GM12872 (cell line): Measurements from ENCODE around the gene HCN1.

Experiments used
- TF ChIP-seq, protein P1 (sequence below): IDR thresholded peaks from 3 replicates; pipeline ENCODE4 v1.5.1; 2011; ENCODE audit warnings: low read depth, mild to moderate bottlenecking, low read length, moderate library complexity; ENCODE audit not compliant: insufficient read depth

The HCN1 gene

DNA sequence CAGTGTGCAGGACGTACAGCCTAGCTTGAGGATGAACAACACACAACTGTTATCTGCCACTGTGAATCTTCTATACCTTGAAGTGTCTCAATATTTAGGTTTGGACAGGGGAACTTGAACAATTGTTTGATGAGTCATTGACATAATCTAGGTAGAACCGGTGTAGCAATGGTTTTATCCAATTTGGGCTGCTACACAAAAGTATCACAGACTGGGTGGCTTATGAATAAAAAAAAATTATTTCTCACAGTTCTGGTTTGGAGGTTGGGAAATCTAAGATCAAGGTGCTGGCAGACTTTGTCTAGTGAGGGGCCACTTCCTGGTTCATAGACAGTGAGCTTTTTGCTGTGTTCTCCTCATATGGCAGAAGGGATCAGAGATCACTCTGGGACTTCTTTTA, 359.7 kb downstream of the HCN1 start:
- TF ChIP-seq, protein P1, sequence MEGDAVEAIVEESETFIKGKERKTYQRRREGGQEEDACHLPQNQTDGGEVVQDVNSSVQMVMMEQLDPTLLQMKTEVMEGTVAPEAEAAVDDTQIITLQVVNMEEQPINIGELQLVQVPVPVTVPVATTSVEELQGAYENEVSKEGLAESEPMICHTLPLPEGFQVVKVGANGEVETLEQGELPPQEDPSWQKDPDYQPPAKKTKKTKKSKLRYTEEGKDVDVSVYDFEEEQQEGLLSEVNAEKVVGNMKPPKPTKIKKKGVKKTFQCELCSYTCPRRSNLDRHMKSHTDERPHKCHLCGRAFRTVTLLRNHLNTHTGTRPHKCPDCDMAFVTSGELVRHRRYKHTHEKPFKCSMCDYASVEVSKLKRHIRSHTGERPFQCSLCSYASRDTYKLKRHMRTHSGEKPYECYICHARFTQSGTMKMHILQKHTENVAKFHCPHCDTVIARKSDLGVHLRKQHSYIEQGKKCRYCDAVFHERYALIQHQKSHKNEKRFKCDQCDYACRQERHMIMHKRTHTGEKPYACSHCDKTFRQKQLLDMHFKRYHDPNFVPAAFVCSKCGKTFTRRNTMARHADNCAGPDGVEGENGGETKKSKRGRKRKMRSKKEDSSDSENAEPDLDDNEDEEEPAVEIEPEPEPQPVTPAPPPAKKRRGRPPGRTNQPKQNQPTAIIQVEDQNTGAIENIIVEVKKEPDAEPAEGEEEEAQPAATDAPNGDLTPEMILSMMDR, result no peak

DNA sequence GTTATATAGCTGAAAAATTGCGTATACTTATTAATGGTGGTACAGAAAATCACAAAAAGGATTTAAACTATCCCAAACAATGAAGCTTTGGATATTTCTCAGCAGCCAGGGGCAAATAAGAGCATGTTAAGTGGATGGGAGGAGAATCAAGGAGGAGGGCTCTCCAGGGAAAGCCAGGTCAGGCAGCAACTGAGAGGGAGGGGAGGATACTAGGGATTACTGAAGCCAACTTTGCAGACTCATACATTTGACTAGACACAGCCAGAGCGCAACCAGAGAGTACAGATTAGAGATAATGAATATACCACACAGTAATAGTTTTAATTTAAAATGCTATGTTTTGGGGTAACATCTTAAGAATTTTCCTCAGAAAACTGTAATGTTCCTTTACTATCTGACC, 360.2 kb downstream of the HCN1 start:
- TF ChIP-seq, protein P1, result no peak

DNA sequence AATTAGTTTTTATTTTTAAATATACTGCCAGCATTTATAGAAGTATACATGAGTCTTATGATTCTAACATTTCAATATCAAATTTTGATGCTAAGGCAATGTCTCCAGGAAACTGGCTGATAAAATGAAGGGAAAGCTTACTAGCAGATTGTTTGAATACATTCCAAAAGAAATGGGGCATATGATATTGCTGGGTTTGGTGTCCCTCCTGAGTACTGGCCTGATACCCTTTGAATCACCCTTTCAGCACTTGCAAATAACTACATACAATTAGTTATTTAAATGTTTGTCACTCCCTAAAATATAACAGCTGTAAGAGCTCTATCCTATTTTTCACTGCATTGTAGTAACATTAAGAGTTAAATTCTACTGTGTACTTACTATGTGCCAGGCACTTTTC, 360.8 kb downstream of the HCN1 start:
- TF ChIP-seq, protein P1, result no peak

DNA sequence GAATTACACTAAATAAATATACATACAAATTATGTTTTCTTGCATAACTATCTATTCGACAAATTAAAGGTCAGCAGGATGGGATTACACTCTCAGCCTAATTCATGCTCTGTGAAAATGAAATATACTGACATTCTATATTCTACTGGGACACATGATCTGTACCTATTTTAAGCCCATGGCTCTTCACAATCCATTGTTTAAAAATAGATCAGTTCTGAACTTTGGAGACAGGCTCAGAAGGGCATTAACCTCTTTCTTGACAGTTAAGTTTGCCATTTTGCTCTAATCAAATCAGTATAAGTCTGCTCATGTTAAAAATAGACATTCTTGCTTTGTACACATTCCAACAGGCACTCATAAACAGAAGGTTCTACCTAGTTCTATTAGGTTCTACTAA, 361.2 kb downstream of the HCN1 start:
- TF ChIP-seq, protein P1, result no peak

DNA sequence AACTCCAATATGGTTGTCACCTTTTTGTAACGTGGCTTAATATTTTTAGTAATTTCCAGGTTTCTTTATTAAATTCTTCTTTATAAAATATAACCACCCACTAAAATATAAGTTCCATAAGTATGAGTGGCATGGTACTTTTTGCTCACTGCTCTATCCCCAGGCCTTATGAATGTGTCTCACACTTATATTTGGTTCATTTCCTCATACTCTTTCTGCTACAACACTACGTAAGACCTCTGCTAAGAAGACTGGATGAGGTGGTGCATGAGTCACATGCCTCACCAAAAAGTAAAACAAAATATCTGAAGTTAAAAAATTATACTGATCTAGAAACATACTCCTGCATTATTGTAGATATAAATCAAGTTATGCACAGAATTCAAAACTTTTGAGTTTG, 400.9 kb downstream of the HCN1 start:
- TF ChIP-seq, protein P1, result no peak

DNA sequence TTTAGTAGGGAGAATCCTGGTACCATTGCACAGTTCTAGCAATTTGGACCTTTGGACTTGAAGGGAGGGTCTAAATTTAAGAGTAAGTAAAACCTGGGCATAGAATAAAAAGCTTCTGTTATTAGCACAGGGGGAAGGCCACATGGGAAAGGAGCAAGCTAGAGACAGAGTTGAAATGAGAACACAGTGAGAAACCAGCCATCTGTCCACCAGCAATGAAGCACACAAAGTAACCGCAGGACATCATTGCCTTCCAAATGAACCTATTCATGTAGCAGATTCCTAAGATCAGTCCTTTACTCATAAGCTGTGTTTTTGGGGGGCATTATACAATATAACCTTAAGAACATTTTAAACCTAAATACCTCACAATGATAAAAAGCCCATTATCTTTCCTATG, 407.4 kb downstream of the HCN1 start:
- TF ChIP-seq, protein P1, result no peak

DNA sequence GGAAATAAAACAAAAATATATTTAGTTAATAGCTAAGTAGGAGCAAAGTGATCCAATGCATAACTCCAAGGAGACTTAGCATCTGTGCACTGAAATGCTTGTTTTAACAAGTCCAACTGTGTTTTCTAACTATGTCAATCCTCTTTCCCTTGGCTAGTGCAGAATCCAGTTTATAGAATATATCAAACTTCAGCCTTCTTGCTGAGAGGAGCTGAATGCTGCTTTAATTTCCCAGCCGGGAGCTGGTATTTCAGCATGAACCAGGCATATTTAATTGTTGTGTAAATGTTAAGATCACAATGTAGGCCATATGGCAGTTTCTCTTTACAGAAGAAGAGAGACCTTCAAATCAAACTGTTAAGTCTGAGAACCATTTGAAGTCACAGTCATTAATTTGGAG, 411.7 kb downstream of the HCN1 start:
- TF ChIP-seq, protein P1, result no peak

DNA sequence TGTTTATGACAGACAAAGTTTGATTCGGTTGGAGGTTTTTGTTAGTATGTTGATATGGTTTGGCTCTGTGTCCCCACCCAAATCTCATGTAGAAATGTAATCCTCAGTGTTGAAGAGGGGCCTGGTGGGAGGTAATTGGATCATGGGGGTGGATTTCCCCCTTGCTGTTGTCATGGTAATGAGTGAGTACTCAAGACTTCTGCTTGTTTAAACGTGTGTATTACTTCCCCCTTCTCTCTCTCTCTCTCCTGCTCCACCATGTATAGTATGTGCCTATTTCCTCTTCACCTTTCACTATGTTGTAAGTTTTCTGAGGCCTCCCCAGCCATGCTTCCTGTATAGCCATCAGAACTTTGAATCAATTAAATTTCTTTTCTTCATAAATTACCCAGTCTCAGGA, 415.1 kb downstream of the HCN1 start:
- TF ChIP-seq, protein P1, result no peak
